Measurements from ENCODE around the gene ZNF550.
A peak's percentile ranks its signal among the peaks of the same experiment; 100 is the strongest.

ZNF550 gene

GRCh38 chr19:57559404-57560025 is at the start of gene ZNF550:
Gene ZNF550, minus strand, starts transcription at chr19:57559863. Its CDS starts 181 bp downstream, at chr19:57559682.
- peak; percentile 76 to 81 for DNase-seq

GRCh38 chr19:57606931-57607330 is 47.3 kb upstream of the ZNF550 start:
- no peak for DNase-seq

- peak; percentile 91 to 98 for DNase-seq
Measured at GRCh38 chr19:57599761-57600383, 40.2 kb upstream of the ZNF550 start, which contains the start of gene ZNF530. Gene ZNF530, plus strand, starts transcription at chr19:57599885. Its CDS starts 4,461 bp downstream, at chr19:57604346.

GRCh38 chr19:57599377-57599760 is 39.7 kb upstream of the ZNF550 start:
- DNase-seq: no peak

GRCh38 chr19:57587529-57587928 is 27.9 kb upstream of the ZNF550 start:
- no peak for DNase-seq

GRCh38 chr19:57583521-57584416 is 24.1 kb upstream of the ZNF550 start, which contains the start of gene ZIK1:
Gene ZIK1, plus strand, starts transcription at chr19:57584145. Its CDS starts 212 bp downstream, at chr19:57584357.
- DNase-seq: peak; percentile 99

GRCh38 chr19:57583104-57583520 is 23.4 kb upstream of the ZNF550 start:
- DNase-seq: peak in 1 of 2 experiments; percentile 48

GRCh38 chr19:57578487-57579205 is 19.0 kb upstream of the ZNF550 start, which contains the start of gene ZNF416:
Gene ZNF416, minus strand, starts transcription at chr19:57578911. Its CDS starts 207 bp downstream, at chr19:57578704.
- DNase-seq: peak; percentile 99

- no peak for DNase-seq
Measured at GRCh38 chr19:57576661-57577060, 17.0 kb upstream of the ZNF550 start.

- DNase-seq: no peak
Measured at GRCh38 chr19:57572415-57572947, 12.8 kb upstream of the ZNF550 start.

GRCh38 chr19:57570707-57571106 is 11.0 kb upstream of the ZNF550 start:
- no peak for DNase-seq

GRCh38 chr19:57566396-57567265 is 7.0 kb upstream of the ZNF550 start:
- DNase-seq: no peak

- no peak for DNase-seq
Measured at GRCh38 chr19:57563547-57563946, 3.9 kb upstream of the ZNF550 start.

- DNase-seq: no peak
Measured at GRCh38 chr19:57560049-57560491, 407 bp upstream of the ZNF550 start.

GRCh38 chr19:57559008-57559403 is 657 bp downstream of the ZNF550 start:
- DNase-seq: no peak

- DNase-seq: no peak
Measured at GRCh38 chr19:57558525-57558924, 1.1 kb downstream of the ZNF550 start.

- DNase-seq: no peak
Measured at GRCh38 chr19:57557659-57558058, 2.0 kb downstream of the ZNF550 start.

- DNase-seq: no peak
Measured at GRCh38 chr19:57552432-57552831, 7.2 kb downstream of the ZNF550 start.

GRCh38 chr19:57546513-57546912 is 13.2 kb downstream of the ZNF550 start:
- no peak for DNase-seq

- no peak for DNase-seq
Measured at GRCh38 chr19:57537953-57538547, 21.6 kb downstream of the ZNF550 start.

Data from NCI-H1930 (cell line).